K562 (cell line): ENCODE results near the gene NDRG4. TPM values are rescaled to one million over a fixed set of nuclear protein-coding genes. Genes with fewer than 3 reads are reported as not detected.
A peak's percentile ranks its signal among the peaks of the same experiment; 100 is the strongest.

Experiments used
- CSDE1 ChIP-seq, 2 experiments: fragments of 450-650 bp; IDR thresholded peaks; 2 replicates each; pipeline ENCODE4 v1.6.1; 2016; ENCODE audit warnings: mild to moderate bottlenecking in 1 of 2
- CTBP1 ChIP-seq: fragments of 450-650 bp; IDR thresholded peaks from 2 replicates; pipeline ENCODE4 v1.6.1; 2016; ENCODE audit warnings: borderline replicate concordance
- ETV1 ChIP-seq: fragments of 450-650 bp; conservative IDR thresholded peaks from 2 replicates; pipeline ENCODE4 v1.6.1; 2016; ENCODE audit warnings: missing genetic modification characterization, control low read depth, low read depth, missing compliant biosample characterization
- GATAD2A ChIP-seq: fragments of 450-650 bp; IDR thresholded peaks from 2 replicates; pipeline ENCODE4 v1.6.1; 2017
- MAZ ChIP-seq, 2 experiments: fragments of 450-650 bp in 1 of 2; sonication (generic) in 1 of 2; formaldehyde crosslinking; IDR thresholded peaks in 1 of 2; conservative IDR thresholded peaks in 1 of 2; 2 replicates each; pipeline versions ENCODE4 v1.4.0 to v1.5.0; 2020; ENCODE audit warnings: mild to moderate bottlenecking in 1 of 2, missing genetic modification reagents in 1 of 2
- MTA3 ChIP-seq: fragments of 450-650 bp; formaldehyde crosslinking; IDR thresholded peaks from 2 replicates; pipeline ENCODE4 v1.6.1; 2017; ENCODE audit warnings: mild to moderate bottlenecking, borderline replicate concordance
- MXD1 ChIP-seq: fragments of 250-450 bp; sonication (Bioruptor Pico); IDR thresholded peaks from 2 replicates; pipeline ENCODE4 v1.8.0; 2021; ENCODE audit warnings: borderline replicate concordance, mild to moderate bottlenecking, moderate library complexity; ENCODE audit not compliant: poor library complexity, severe bottlenecking
- NONO ChIP-seq, 2 experiments: fragments of 200-400 bp in 1 of 2; fragments of 450-650 bp in 1 of 2; formaldehyde crosslinking in 1 of 2; IDR thresholded peaks; 2 replicates each; pipeline ENCODE4 v1.6.1; 2017; ENCODE audit warnings: low read depth in 2 of 2, mild to moderate bottlenecking in 2 of 2, moderate library complexity in 2 of 2, low read length in 1 of 2
- ZBTB7A ChIP-seq: IDR thresholded peaks from 2 replicates; pipeline ENCODE4 v1.6.1; 2011; ENCODE audit warnings: low read depth, mild to moderate bottlenecking, low read length, moderate library complexity, borderline replicate concordance; ENCODE audit not compliant: control insufficient read depth
- ZKSCAN1 ChIP-seq: fragments of 150-350 bp; IDR thresholded peaks from 2 replicates; pipeline ENCODE4 v1.6.1; 2016; ENCODE audit warnings: low read depth, low read length
- ZNF282 ChIP-seq: sonication (generic); formaldehyde crosslinking; IDR thresholded peaks from 2 replicates; pipeline ENCODE4 v1.8.1; 2023; ENCODE audit warnings: missing genetic modification reagents
- polyA plus RNA-seq, 8 experiments: library from polyadenylated mRNA; depleted of rRNA in 4 of 8; stranded (reverse) in 5 of 8; unstranded in 3 of 8; fragments of >200 nt; fragmentation: Nextera tagmentation in 2 of 8; fragmentation: Illumina TruSeq in 1 of 8; extraction: Ambion mirVana in 2 of 8; extraction: Trizol in 1 of 8; gene quantifications; 2 replicates each; pipeline versions ENCODE4 v1.2.1 to v1.2.3, GENCODE V29; 2011 to 2014; ENCODE audit warnings: inconsistent platforms in 1 of 8, missing spikeins in 1 of 8
- total RNA-seq, 7 experiments: library from RNA; depleted of rRNA in 6 of 7; stranded (reverse); fragments of >200 nt in 6 of 7; fragmentation: Illumina TruSeq in 2 of 7; extraction: Trizol in 2 of 7; gene quantifications; 2 replicates each; pipeline versions ENCODE4 v1.2.1 to v1.2.3, GENCODE V29; 2011 to 2021; ENCODE audit warnings: low replicate concordance in 1 of 7
- TF ChIP-seq, protein P1 (sequence below): sonication (generic); formaldehyde crosslinking; IDR thresholded peaks from 2 replicates; pipeline ENCODE4 v1.9.0; 2022; ENCODE audit warnings: mild to moderate bottlenecking, missing genetic modification reagents
- TF ChIP-seq, protein P2 (sequence below): fragments of 200-400 bp; formaldehyde crosslinking; IDR thresholded peaks from 2 replicates; pipeline ENCODE4 v1.6.1; 2017; ENCODE audit warnings: mild to moderate bottlenecking, low read depth, low read length, moderate library complexity
- TF ChIP-seq, protein P3 (sequence below): fragments of 450-650 bp; formaldehyde crosslinking; IDR thresholded peaks from 2 replicates; pipeline ENCODE4 v1.4.0; 2020; ENCODE audit warnings: mild to moderate bottlenecking

The NDRG4 gene
- total and polyA plus RNA-seq, 9 of the 15 experiments (the other 6 are each of a cell fraction or from before 2014, with no cell fraction given), result 0.06 to 0.95 (median 0.28) TPM

DNA sequence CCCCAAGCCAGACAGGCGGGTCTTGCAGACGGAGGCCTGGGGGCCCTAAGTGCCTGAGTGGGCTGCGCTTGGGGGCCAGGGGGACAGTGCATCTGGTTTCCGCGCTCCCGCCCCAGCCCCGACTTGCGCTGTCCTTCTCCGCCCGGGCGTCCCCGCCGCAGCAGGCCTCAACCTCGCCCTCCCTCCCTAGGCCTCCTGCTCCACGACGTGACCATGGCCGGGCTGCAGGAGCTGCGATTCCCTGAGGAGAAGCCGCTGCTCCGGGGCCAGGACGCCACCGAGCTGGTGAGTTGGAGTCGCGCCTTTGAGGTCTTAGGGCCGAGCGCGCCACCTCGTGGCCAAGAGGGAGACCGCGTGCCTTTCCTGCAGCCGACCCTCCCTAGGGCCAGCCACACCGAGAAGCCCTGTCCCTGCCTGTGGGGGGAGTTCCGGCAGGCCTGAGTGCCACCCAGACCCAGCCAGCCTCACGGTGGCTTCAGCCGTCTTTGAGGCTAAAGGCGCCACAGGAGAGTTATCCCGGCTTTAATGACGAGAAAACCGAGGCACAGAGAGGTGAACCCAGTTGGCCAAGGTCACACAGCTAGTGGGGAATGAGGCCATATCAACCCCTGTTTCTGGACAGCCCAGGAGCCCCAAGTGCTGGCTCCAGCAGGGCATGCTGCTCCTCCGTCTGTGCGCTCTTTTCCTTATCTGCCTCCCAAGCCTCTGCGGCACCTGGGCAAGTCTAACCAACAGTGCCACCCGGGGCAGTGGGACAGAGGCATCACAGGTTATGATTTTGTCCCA, 12.2 kb upstream of the NDRG4 start (continued):
- TF ChIP-seq ETV1 (tag), result peak; percentile 39; the same call in 1 of the 2 replicates
- TF ChIP-seq MTA3, result peak; percentile 46; the same call in 1 of the 2 replicates
- TF ChIP-seq ZNF282, result no peak
- 0 out of 2 replicates have a peak, but pooled peaks have one; percentile 9 for TF ChIP-seq ZBTB7A
- peak; percentile 11; the same call in 1 of the 2 replicates for TF ChIP-seq ZKSCAN1
- TF ChIP-seq, protein P1, sequence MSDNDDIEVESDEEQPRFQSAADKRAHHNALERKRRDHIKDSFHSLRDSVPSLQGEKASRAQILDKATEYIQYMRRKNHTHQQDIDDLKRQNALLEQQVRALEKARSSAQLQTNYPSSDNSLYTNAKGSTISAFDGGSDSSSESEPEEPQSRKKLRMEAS, result peak; percentile 49; the same call in 1 of the 2 replicates
- no peak for TF ChIP-seq CSDE1 (IDR thresholded peaks at IDR 0.05)
- TF ChIP-seq, protein P2, sequence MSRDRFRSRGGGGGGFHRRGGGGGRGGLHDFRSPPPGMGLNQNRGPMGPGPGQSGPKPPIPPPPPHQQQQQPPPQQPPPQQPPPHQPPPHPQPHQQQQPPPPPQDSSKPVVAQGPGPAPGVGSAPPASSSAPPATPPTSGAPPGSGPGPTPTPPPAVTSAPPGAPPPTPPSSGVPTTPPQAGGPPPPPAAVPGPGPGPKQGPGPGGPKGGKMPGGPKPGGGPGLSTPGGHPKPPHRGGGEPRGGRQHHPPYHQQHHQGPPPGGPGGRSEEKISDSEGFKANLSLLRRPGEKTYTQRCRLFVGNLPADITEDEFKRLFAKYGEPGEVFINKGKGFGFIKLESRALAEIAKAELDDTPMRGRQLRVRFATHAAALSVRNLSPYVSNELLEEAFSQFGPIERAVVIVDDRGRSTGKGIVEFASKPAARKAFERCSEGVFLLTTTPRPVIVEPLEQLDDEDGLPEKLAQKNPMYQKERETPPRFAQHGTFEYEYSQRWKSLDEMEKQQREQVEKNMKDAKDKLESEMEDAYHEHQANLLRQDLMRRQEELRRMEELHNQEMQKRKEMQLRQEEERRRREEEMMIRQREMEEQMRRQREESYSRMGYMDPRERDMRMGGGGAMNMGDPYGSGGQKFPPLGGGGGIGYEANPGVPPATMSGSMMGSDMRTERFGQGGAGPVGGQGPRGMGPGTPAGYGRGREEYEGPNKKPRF, result no peak
- TF ChIP-seq CTBP1, result peak; percentile 54; the same call in 1 of the 2 replicates
- TF ChIP-seq GATAD2A, result no peak
- 0 out of 4 replicates have a peak, but pooled peaks of 1 of the 2 experiments have one; percentile 17 for TF ChIP-seq NONO (IDR thresholded peaks at IDR 0.05; ENCODE audit: low read depth in 2 of 2, low read length in 1 of 2)
- no peak for TF ChIP-seq MXD1 (CRISPR knock-in tag)
- peak in 1 of 2 experiments; percentile 72; a peak in 2 of 4 replicates for TF ChIP-seq MAZ (CRISPR knock-in tag; conservative IDR thresholded peaks at IDR 0.05 in 1 of 2, IDR thresholded peaks at IDR 0.05 in 1 of 2)
- TF ChIP-seq, protein P3, sequence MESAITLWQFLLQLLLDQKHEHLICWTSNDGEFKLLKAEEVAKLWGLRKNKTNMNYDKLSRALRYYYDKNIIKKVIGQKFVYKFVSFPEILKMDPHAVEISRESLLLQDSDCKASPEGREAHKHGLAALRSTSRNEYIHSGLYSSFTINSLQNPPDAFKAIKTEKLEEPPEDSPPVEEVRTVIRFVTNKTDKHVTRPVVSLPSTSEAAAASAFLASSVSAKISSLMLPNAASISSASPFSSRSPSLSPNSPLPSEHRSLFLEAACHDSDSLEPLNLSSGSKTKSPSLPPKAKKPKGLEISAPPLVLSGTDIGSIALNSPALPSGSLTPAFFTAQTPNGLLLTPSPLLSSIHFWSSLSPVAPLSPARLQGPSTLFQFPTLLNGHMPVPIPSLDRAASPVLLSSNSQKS (CRISPR knock-in tag), result no peak
